ENCODE results near the gene TERC. TPM values are rescaled to one million over a fixed set of nuclear protein-coding genes. Genes with fewer than 3 reads are reported as not detected.

TERC gene
- total and polyA plus RNA-seq, 2 experiments from 2014 or later, result 2.0 to 216 TPM

- Histone ChIP-seq H3K27me3 (no peaks in the 10 kb centered on the region), H2AFZ (peak within 1 kb of the TSS; percentile 96), H3K9me2 (replicated peaks; ENCODE audit: insufficient read depth) (no peaks in the 10 kb centered on the region), H3K4me2 (peak within 1 kb of the TSS; percentile 93), H3K4me1 (ENCODE audit: insufficient read depth) (peaks cover 7% of the 10 kb centered on the region), H3K4me3 (peak within 1 kb of the TSS; percentile 38), H3K79me2 (no peaks in the 10 kb centered on the region), H4K20me1 (ENCODE audit: insufficient read depth, poor library complexity, severe bottlenecking) (no peaks in the 10 kb centered on the region), H3K27ac (peak within 1 kb of the TSS; percentile 71), H3K36me3 (replicated peaks; ENCODE audit: insufficient read depth, low read depth) (no peaks in the 10 kb centered on the region), H3K9me3 (ENCODE audit: low read depth) (peaks cover 10% of the 10 kb centered on the region)
- 19% methylated on average over 55 of the region's 56 CpGs for WGBS (ENCODE audit: low lambda C conversion rate, missing lambda C conversion rate)
- TF ChIP-seq EZH2phosphoT487 (IDR thresholded peaks at IDR 0.05; ENCODE audit: low read depth, severe bottlenecking, unreplicated experiment), result no peak
- TF ChIP-seq CTCF (IDR thresholded peaks at IDR 0.05; ENCODE audit: poor library complexity), result no peak
- DNase-seq (ENCODE audit: low spot score), result peak; percentile 82
Measured at GRCh38 chr3:169812332-169813235, 47.7 kb upstream of the TERC start, which contains the start of the genes LRRC34 and LRRIQ4. TSS of gene LRRC34 (minus strand) at chr3:169812904. CDS start at chr3:169812548, 356 bp downstream. TSS of gene LRRIQ4 (plus strand) at chr3:169812870. CDS start at chr3:169821922, 9,052 bp downstream.

- H3K79me2 ChIP-seq, result no peaks in the 10 kb centered on the region
- H3K27ac ChIP-seq, result peak overlapping the region; percentile 71
- no peaks in the 10 kb centered on the region for H3K27me3 ChIP-seq
- 18% methylated on average over 27 of the region's 29 CpGs for WGBS (ENCODE audit: low lambda C conversion rate, missing lambda C conversion rate)
- peak overlapping the region; percentile 38 for H3K4me3 ChIP-seq
- no peak for TF ChIP-seq EZH2phosphoT487 (IDR thresholded peaks at IDR 0.05; ENCODE audit: low read depth, severe bottlenecking, unreplicated experiment)
- TF ChIP-seq CTCF (IDR thresholded peaks at IDR 0.05; ENCODE audit: poor library complexity), result no peak
- TF ChIP-seq EZH2 (IDR thresholded peaks at IDR 0.05; ENCODE audit: borderline replicate concordance), result no peak
- H3K36me3 ChIP-seq (replicated peaks; ENCODE audit: insufficient read depth, low read depth), result no peaks in the 10 kb centered on the region
- peak; percentile 30 for DNase-seq (ENCODE audit: low spot score)
- H3K4me2 ChIP-seq, result peak overlapping the region; percentile 93
- H3K4me1 ChIP-seq (ENCODE audit: insufficient read depth), result peaks cover 7% of the 10 kb centered on the region
- peaks cover 10% of the 10 kb centered on the region for H3K9me3 ChIP-seq (ENCODE audit: low read depth)
- no peaks in the 10 kb centered on the region for H3K9me2 ChIP-seq (replicated peaks; ENCODE audit: insufficient read depth)
- H2AFZ ChIP-seq, result peak overlapping the region; percentile 96
- no peaks in the 10 kb centered on the region for H4K20me1 ChIP-seq (ENCODE audit: insufficient read depth, poor library complexity, severe bottlenecking)
Measured at GRCh38 chr3:169811631-169812331, 46.9 kb upstream of the TERC start.

GRCh38 chr3:169809230-169809795, 44.5 kb upstream of the TERC start:
- Histone ChIP-seq H3K9me3 (ENCODE audit: low read depth) (no peaks in the 10 kb centered on the region), H2AFZ (no peak overlapping the region), H3K4me3 (no peak overlapping the region), H3K4me1 (ENCODE audit: insufficient read depth) (peaks cover 7% of the 10 kb centered on the region), H3K9me2 (replicated peaks; ENCODE audit: insufficient read depth) (no peaks in the 10 kb centered on the region), H3K79me2 (no peaks in the 10 kb centered on the region), H3K4me2 (no peak overlapping the region), H4K20me1 (ENCODE audit: insufficient read depth, poor library complexity, severe bottlenecking) (no peaks in the 10 kb centered on the region), H3K27ac (no peak overlapping the region), H3K36me3 (replicated peaks; ENCODE audit: insufficient read depth, low read depth) (no peaks in the 10 kb centered on the region), H3K27me3 (no peaks in the 10 kb centered on the region)
- WGBS (ENCODE audit: low lambda C conversion rate, missing lambda C conversion rate), result 61% methylated on average over 2 of the region's 2 CpGs
- no peak for DNase-seq (ENCODE audit: low spot score)
- TF ChIP-seq EZH2phosphoT487 (IDR thresholded peaks at IDR 0.05; ENCODE audit: low read depth, severe bottlenecking, unreplicated experiment) (no peak), CTCF (IDR thresholded peaks at IDR 0.05; ENCODE audit: poor library complexity) (no peak)

Data from hepatocyte (in vitro differentiated cells).